Body of pancreas (tissue), 4 donors: ENCODE data around the gene ZNRF4.

Experiments used
- POLR2A ChIP-seq, 3 donors: fragments of 450-650 bp; IDR thresholded peaks; one replicate each; pipeline ENCODE4 v1.6.1; 2016; ENCODE audit warnings: antibody characterized with exemption in 3 of 3, mild to moderate bottlenecking in 2 of 3
- TF ChIP-seq, protein P1 (sequence below), 7 experiments: fragments of 450-650 bp in 4 of 7; fragments of 200-600 bp in 3 of 7; sonication (generic) in 3 of 7; IDR thresholded peaks; one replicate each; pipeline ENCODE4 v1.5.1; 2016 to 2019; ENCODE audit warnings: antibody characterized with exemption in 7 of 7

DNA sequence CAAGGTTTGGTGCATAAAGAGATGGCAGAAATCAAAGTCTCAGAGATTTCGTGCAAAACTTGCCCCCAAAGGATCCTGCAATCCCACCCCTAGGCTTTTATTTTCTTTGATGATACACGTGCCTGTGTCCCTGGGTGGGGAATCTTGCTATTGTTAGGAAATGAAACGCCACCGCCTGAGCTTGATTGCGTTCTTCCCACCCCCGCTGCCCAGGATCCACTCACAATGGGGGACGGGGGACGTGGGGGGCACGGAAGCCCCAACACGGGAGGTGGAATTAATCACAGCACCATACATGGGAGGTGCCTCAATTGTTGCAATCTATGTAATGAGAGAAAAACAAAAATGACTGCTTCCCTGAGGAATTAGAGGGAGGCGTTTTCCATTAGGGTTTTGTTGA is 39.6 kb downstream of the ZNRF4 start:
- TF ChIP-seq, protein P1, sequence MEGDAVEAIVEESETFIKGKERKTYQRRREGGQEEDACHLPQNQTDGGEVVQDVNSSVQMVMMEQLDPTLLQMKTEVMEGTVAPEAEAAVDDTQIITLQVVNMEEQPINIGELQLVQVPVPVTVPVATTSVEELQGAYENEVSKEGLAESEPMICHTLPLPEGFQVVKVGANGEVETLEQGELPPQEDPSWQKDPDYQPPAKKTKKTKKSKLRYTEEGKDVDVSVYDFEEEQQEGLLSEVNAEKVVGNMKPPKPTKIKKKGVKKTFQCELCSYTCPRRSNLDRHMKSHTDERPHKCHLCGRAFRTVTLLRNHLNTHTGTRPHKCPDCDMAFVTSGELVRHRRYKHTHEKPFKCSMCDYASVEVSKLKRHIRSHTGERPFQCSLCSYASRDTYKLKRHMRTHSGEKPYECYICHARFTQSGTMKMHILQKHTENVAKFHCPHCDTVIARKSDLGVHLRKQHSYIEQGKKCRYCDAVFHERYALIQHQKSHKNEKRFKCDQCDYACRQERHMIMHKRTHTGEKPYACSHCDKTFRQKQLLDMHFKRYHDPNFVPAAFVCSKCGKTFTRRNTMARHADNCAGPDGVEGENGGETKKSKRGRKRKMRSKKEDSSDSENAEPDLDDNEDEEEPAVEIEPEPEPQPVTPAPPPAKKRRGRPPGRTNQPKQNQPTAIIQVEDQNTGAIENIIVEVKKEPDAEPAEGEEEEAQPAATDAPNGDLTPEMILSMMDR (IDR thresholded peaks at IDR 0.05), result no peak
- no peak for TF ChIP-seq POLR2A (IDR thresholded peaks at IDR 0.05)
